NOMO-1 treated with DMSO at 0.1 percent for 48 hours (cell line): Measurements from ENCODE around the gene TEDC2.
A peak's percentile ranks its signal among the peaks of the same experiment; 100 is the strongest.
"Not testable (repeated sequence)": the region's sequence is repeated elsewhere in the genome, so short reads cannot be mapped to it uniquely, and the experiment has no call there.

Source experiments
- DNase-seq: peaks from one replicate; lab custom pipeline; 2025; ENCODE audit not compliant: unreplicated experiment; lab: John Stamatoyannopoulos, UW

TEDC2 gene

DNA sequence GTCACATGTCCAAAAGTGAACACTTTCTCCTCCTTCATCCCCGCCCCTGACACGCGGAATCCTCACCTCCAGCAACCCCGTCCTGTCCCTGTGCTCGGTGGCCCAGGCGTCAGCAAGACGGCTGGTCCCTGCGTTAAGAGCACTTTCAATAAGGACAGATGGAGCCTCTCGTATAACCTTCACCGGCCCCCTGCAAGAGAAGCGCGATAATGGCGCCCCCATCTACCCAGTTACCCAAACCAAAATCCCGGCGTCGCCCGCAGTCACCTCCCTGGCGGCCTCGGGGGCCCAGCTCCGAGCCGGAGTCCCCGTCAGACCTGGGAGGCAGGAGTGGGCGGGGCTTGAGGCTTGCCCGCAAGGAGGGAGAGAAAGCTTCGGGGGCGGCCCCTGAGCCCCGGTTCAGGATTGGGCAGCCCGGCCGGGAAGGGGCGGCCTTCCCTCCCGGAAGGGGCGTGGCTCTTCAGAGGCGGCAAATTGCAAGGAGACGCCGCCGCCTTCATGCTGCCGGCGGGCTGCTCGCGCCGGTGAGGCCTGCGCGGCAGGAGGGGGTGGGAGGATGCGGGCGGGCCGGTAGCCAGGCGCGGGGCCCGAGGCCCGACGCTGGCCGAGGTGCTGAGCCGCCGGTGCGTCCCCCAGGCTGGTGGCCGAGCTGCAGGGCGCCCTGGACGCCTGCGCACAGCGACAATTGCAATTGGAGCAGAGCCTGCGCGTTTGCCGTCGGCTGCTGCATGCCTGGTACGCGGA is at the start of gene TEDC2:
TEDC2 (plus strand) TSS at position 463 of the 744 bp plus-strand sequence; CDS start at position 499, 36 bp downstream.
- peak; percentile 95 for DNase-seq

GRCh38 chr16:2415085-2415484 is 44.8 kb upstream of the TEDC2 start:
- DNase-seq = no peak

DNA sequence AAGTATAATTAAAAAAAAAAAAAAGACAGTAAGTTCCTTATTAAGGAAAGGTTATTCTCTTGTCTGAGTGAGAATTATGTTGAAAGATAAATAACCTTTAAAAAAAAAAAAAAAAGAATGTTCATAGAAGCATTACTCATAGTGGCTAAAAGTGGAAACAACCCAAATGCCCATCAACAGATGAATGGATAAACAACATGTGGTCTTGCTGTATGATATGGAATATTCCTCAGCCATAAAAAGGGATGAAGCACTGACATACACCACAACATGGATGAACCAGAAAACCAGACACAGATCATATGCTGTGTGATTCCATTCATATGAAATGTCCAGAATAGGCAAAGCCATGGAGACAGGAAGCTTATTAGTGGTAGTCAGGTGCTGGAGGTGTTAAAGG is 39.9 kb upstream of the TEDC2 start:
- no peak for DNase-seq

GRCh38 chr16:2422123-2422867 is 37.6 kb upstream of the TEDC2 start:
- DNase-seq = no peak

GRCh38 chr16:2424061-2425007 is 35.6 kb upstream of the TEDC2 start:
- DNase-seq = no peak

DNA sequence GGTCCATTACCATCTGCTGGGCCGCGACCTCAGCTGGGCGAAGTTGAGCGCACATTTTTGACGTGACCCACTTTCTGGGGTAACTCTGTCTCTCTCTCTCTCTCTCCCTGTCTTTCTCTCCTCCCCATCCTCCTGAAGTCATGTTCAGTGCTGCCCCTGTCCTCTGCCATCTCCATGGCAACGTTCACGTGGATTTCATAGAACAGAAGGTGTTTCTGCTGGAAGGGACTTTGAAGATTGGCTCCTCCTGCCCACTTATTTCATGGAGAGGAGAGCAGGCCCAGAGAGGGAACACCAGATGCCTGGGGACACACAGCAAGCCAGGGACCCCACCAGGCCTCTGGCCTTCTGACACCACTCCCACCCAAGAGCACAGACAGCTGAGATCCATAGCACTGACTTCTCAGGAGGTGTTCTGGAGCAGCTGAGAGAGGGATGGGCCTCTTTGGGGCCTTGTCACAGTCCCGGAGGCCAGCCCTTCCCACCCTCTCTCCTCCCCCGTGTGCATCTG is 34.8 kb upstream of the TEDC2 start:
- no peak for DNase-seq

DNA sequence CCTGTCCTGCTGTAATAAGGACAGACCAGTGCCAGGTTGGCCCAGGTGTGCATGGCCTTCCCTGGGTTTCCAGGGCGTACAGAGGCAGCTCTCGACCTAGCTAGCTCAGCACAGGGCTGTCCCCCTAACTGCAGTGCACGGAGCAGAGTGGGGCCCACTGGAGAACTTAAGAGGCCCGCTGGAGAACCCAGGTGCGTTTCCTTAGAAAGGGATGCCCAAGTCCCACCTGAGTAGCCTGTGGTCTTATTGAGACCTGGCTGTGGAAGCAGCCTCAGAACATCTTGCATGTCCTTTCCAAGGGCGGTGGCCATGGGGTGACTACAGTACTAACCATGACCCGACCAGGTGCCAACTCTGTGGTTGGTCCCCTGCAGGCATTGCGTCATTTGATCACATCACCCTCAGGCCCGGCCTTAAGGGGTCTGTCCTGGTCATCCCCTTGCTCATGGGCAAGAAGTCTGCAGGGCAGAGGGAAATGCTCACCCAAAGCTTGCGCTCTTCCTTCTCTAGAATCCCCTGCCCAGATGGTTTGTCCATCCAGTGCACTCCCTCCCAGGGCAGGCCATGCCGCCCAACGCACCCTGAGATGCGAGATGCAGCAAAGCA is 34.0 kb upstream of the TEDC2 start:
- no peak for DNase-seq

GRCh38 chr16:2426941-2427361 is 33.0 kb upstream of the TEDC2 start:
- no peak for DNase-seq

DNA sequence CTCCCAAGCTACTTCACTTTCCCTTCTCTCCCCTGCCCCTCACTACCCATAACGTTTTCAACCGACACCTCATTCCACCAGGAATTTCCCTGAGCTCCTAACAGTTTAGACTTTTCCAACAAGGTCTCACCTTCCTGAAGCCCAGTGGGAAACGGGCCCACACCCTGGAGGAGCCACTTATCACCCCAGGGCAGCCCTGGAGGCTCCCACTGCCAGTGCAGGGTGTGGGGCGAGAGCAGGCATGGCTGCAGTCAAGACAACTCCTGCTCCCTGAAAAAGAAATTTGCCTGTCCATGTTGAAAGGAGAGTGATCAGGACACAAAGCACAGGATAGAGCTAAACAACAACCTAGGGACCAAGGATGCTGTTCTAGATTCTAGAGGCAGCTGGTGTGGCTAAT is 32.4 kb upstream of the TEDC2 start:
- no peak for DNase-seq

DNA sequence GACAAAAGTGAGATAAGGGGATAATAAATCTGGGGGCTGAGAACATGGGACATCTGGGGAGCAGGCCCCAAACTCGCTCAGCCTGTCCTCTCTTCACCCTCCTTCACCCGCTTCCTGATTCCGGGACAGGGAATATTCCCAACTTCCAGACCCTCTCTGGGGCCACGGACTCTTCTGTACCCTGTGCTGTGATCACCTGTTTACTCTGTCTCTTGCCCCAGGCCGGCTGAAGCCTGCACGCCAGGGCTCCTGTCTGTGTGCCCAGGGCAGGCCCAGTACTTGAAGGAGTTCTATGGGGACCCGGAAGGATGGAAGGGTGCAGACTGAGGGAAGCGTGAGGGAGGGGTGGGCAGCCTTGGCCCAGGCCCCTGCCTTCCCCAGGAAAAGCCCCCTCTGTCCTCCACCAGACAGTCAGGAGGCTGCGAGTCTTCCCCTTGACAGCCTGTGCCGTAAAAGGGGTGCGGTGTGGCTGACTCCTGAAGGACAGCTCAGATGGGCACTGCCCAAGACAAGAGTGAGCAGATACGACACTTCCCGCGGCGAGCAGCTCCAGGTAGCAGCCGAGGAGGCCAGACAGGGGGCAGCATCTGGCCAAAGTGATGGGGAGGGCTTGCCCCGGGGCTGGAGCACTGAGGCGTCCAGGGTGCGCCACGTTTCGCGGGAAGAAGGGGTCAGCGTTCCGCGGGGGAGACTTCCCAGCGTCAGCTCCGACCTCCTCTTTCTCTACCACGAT is 31.7 kb upstream of the TEDC2 start:
- DNase-seq = no peak

DNA sequence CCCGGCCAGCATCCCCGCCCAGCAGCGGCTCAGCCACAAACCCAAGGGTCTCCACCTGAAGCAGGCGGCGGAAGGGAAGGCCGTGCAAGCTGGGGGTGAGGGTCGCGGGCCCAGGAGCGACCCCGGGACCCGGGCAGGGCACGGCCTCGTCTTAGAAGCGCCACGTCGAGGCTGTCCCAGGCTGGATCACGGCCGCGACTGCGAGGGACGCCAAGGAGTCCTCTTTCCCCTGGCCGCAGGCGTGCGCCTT is 31.2 kb upstream of the TEDC2 start:
- DNase-seq = no peak

DNA sequence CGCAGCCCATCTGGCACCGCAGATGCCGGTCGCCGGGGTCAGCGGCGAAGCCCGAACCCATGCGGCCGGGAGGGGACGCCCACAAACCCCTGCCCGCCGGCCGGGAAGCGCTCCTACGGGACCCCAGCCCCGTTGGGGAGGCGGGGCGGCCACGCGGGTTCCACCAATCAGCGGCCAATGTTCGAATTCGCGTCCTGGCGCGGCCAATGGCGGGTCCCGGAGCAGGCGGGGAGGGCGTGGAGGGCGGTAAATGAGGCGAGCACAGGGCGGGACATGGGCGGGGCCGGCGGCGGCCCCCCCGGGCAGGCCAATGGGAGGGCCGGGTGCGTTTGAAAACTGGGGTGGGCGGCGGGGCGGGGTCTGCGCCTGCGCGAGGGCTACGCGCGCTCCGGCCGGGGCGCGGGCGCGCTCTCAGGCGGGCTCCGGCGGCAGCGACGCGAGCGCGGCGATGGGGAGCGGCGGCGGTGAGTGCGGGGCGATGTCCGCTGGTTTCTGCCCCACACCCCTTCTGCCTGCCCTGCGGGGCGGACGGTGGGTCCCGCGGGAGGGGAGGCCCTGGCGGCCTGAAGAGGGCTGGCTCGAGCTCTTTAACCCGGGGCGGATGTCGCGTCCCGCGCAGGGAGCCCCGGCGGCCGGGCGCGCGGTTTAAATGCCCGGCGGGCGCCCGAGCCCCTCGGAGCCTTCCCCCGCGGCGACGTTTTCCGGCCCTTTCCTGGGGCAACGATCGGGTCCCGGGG is 30.7 kb upstream of the TEDC2 start, which contains the start of gene CCNF:
CCNF (plus strand) TSS at position 414 of the 737 bp plus-strand sequence; CDS start at position 449, 35 bp downstream.
- peak; percentile 87 for DNase-seq

- peak; percentile 22 for DNase-seq
Observed at GRCh38 chr16:2429771-2430663, 29.9 kb upstream of the TEDC2 start.

- DNase-seq = no peak
Observed at GRCh38 chr16:2432286-2432685, 27.6 kb upstream of the TEDC2 start.

GRCh38 chr16:2432801-2433505 is 27.0 kb upstream of the TEDC2 start:
- DNase-seq = no peak

DNA sequence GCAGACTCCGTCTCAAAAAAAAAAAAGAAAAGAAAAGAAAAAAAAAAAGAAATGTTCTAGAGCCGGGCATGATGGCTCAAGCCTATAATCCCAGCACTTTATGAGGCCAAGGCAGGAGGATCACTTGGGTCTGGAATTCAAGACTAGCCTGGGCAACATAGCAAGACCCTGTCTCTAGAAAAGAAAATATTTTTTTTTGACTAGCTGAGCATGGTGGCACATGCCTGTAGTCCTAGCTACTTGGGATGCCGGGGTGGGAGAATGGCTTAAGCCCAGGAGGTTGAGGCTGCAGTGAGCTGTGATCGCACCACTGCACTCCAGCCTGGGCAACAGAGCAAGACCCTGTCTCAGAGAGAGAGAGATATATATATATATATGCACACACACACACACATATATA is 24.7 kb upstream of the TEDC2 start:
- not testable (repeated sequence) for DNase-seq

GRCh38 chr16:2436110-2436509 is 23.8 kb upstream of the TEDC2 start:
- no peak for DNase-seq
